Stimulated activated CD4-positive, alpha-beta T cell treated with anti-CD3 and anti-CD28 coated beads, Interleukin-12 subunit alpha, Interleukin-12 subunit beta, amount 100 ng/mL, for 24 hours (primary cell): ENCODE measurements around the gene SLC46A2.

Experiments
- DNase-seq, 2 experiments: peaks; one replicate each; pipeline ENCODE4 v3.0.0-alpha.2; 2020; ENCODE audit warnings: low read depth in 2 of 2

Gene SLC46A2

DNA sequence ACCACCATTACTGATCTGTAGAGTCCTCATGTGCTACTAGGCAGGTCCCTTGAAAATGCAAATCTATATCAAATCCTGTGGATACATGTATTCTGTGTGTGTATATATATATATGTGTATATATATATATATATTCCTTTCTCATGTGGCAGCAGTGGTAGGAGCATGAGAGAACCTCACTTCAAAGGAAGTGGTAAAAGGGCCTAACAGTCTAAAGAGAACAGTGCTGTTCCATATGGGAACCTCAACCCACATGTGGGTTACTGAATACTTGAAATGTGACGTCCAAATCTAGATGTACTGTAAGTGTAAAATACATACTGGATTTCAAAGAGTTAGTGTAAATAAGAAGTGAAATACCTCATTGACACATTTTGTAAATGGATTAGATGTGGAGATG, 5.4 kb downstream of the SLC46A2 start:
- no peak for DNase-seq

DNA sequence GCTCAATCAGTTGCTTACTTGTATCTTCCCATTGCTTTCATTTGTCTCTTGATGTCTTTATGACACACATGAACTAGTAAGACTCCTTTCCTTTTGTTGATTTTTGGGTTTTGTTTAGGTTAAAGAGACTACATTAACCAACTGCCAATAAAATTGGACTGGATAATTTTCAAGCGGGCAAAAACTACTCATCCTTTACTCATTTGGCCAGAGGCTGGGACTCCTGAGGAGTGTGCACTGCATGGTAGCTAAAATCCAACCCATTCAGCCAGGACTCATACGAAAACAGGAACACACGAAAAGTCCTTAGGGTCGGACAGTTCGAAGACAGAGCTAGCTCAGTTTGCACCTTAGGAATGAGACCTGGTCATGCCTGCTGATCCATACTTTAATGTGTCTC, 6.0 kb downstream of the SLC46A2 start:
- no peak for DNase-seq

DNA sequence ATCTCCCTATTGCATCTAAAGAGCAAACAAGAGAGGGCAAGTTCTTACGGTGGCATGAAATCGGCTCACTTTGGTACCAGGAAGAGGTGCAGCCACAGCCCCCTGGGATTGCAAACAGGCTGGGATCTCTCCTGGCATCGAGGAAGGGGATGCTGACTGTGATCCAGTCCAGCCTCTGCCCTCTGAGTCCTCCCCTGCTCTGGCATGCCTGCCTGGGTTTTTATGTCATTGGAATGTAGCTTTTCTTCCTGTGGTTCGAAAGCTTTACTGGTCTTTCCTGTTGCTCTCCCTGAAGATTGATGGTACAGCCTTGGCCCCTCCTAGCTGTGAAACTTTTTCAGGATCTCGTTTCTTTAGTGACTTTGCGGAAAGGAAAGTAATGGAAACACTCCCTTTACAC, 6.6 kb downstream of the SLC46A2 start:
- DNase-seq = no peak

DNA sequence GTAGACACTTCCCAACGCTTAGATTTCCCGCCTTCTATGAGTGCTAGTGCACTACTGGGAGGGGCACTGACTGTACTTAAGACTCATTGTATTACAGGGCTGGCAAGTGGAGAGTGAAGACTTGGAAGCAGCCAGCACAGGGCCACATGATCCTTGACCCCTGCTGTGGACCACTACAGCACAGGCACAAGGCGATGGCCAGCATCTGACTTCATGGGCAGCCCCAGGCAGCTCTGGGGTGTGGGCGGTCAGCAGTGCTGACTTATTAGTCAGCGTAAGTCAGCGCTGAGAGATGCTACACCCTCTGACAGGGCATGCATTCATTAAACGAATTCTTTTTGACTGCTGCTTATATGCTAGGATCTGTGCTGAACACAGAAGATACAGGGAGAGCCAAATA, 9.3 kb downstream of the SLC46A2 start:
- DNase-seq = no peak

DNA sequence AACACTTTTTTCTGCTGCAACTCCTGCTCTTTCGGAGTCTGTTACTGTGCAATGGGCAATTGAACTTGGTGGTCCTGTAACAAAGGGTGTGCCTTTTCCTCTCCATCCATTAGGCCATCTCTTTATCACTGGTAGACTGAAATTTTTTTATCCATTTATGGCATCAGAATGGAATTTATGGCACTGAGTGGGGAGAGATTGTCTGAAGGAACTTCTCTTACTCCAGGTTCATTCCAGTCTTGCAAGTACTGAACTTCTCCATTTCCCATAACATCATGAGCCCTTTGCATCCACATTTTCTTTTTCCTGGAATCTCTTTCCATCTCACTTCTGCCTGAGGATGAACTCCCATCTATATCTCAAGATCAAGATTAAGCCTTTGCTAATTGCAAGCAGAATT, 10.0 kb downstream of the SLC46A2 start:
- no peak for DNase-seq

DNA sequence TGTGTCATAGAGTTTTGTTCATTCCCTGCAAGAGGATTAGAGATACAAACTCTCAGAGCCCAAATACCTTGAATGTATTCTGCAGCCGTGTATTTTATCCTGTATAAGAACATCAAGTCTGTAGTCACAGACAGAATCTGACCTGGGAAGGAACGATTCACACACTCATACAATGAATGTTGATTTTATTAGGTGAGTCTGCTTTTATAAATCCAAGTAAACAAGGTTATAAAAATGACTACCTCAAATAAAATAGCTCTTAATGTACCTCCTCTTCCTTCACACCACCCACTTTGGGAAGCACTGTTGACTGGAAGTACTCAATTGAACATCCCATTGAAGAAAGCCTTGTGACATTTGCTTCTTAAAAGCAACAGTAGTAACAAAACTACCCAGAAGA, 11.9 kb downstream of the SLC46A2 start:
- DNase-seq = no peak

DNA sequence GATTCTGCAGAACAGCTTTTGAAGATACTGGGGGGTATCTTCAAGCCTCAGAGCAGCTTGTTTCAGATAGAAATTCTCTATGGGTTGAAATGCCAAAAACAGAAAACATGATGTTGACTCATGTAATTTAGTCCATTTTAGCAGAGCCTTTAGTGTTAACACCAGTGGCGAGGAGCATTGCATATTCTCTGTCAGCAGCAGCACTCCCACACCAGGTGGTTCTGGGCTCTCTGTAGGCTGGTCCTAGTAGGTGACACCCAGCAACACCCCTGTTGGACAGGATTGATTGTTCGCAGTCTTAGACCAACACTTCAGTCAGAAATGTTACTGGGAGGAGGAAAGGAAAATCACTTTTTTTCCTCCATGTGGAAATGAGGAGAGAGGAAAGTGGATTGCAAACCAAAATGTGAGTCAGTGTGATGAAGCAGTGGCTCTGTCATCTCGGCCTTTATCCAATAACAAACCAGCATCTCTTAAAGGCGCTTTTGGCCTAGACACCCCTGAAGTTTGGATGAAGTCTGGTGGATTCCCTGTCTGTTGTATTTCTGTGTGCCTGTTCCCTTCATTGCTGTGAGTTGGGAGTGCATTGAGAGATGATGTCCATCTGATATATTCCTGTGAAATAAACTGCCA, 16.8 kb downstream of the SLC46A2 start:
- no peak for DNase-seq

DNA sequence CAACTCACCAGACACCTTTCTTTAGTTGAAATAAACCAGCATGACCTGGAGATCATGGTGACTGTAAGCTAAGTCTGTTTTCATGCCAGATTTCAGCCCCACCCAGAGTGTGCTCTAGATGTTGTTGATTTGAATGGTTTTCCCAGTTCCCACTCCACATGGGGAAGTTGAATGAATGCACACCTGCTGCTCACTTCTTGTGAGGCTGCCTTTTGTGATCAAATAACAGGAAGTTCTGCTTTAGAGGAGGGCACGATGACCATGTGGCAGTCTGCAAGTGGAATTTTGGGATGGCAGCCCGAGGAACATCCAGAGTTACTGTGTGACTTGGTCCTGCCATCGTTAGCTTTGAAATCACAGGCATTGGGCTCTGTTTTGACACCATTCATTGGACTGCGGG, 18.7 kb downstream of the SLC46A2 start:
- no peak for DNase-seq

DNA sequence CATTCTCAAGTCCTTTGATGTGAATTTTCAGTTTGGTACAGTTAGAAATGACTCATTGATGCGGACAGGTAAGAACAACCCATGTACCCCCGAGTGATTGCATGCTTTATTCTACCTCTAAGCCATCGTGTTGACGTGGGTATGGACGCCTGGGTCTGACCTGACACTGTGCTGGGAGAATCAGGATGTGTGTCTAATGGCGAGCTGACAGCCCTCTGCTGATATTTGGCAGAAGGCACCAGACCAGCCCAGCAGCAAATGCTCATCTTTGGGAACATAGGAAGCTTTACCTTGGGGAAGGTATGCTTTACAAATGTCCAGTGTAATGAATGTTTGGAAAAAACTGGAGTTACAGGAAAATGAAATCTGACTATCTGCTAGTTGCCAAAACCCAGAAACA, 20.1 kb downstream of the SLC46A2 start:
- no peak for DNase-seq

DNA sequence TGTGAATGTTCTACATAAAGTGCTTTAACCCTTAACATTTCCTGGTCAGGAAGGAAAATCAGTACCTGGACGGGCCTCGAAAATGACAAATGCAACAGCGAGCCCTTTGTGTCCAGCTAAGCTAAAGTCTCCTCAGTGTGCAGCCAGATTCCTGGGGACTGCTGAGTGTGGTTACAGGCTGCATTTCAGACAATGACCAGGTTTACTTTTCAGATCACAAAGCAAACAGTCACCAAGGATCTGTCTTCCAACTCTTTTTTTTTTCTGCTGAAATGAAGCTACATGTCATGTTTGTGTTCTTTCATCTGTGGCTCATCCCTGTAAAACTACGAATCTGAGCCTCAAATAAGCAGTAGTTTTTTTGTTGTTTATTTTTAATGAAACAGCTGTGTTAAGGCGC, 20.8 kb downstream of the SLC46A2 start:
- DNase-seq = no peak

DNA sequence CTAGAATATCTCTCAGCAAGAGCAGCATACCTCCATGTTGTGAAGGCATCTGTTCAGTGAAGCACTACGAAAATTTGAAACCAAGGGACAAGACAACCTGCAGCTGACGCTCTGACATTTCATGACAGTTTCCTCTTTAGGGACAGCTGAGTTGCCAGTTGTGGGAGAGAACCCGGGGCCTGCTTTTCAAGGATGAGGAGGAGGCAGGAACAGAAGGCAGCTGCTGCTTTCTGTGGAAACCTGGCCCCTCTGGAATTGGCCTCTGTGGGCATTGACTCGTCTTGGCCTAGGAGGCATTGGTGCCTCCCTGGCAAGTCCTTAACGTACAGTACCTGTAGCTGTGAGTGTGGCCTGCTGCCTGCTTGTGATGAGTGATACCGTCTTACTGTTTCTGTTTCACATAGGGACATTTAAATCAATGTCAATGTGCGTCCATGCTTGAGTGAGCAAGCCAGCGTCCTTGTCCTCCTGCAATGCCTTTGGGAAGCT, 21.6 kb downstream of the SLC46A2 start:
- DNase-seq = no peak

DNA sequence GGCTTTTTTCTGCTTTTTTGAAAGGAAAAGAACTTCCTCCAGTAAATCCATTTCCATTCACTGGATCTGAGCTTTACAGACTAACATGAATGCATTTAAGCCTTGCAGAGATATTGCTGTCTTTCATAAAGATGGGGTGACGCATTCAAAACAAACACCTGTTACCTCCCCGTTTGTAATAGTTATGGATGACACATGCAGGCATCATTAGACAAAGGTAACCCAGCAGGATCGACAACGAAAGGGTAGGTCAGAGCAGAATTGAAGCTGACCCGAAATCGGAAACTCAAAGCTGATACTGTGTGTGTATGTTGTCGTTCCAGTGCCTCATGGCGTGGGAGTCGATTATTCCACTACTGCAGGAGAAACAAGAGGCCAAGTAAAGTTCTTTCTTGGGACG, 22.2 kb downstream of the SLC46A2 start:
- DNase-seq = no peak

DNA sequence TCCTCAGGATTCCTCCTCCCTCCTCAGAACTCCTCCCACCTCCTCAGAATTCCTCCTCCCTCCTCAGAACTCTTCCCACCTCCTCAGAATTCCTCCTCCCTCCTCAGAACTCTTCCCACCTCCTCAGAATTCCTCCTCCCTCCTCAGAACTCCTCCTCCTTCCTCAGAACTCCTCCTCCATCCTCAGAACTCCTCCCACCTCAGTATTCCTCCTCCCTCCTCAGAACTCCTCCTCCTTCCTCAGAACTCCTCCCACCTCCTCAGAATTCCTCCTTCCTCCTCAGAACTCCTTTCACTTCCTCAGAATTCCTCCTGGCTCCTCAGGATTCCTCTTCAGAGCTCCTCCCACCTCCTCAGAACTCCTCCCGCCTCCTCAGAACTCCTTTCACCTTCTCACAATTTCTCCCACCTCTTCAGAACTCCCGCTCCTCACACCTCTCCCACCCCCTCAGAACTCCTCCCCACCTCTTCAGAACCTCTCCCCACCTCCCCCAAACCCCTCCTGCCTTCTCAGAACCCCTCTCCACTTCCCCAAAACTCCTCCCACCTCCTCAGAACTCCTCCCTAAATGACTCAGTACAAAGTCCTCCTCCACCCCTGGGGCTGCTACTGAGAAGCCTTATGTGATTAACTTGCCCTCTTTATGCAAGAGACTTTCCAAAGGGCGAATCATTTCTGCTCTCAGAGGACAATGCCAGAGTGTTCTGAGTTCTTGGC, 23.2 kb downstream of the SLC46A2 start:
- DNase-seq = peak in 1 of 2 experiments; percentile 18

DNA sequence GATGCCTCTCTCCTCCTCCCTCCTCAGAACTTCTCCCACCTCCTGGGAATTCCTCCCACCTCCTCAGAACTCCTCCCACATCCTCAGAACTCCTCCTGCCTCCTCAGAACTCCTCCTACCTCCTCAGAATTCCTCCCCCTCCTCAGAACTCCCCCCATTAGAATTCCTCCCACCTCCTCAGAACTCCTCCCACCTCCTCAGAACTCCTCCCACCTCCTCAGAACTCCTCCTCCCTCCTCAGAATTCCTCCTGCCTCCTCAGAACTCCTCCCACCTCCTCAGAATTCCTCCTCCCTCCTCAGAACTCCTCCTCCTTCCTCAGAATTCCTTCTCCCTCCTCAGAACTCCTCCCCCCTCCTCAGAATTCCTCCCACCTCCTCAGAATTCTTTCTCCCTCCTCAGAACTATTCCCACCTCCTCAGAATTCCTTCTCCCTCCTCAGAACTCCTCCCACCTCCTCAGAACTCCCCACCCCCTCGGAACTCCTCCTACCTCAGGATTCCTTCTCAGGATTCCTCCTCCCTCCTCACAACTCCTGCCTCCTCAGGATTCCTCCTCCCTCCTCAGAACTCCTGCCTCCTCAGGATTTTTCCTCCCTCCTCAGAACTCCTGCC, 23.9 kb downstream of the SLC46A2 start:
- DNase-seq = no peak

DNA sequence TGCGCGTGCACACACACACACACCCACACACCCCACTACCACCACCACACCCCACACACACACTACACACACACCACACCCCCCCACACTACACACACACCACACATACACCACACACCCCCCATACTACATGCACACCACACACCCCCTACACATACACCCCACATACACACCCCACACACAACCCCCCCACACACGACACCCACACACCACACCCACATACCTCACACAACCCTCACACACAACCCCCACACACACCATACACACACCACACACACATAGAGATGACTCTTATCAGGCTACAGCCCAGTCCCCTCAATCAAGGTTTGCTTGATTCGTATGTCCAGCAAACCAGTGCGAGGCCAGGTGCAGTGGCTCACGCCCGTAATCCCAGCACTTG, 25.7 kb downstream of the SLC46A2 start:
- no peak for DNase-seq

DNA sequence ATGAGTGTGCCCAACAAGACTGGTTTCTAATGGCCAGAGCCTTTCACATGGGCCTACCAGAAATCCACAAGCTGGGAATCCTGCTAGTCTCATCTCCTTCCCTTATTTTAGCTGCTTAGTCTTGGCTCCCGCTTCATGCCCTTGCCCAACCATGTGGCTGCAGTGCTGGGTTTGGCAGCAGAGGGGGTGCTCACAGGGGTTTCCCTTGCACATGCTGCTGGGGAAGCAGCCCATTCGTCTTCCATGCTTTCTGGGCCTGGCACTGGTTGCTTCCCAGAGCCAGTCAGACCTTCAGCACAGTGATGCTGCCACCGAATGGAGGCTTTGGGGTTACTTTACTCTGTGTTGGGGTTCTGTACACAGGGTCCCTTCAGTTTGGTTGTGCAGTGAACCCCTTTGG, 26.3 kb downstream of the SLC46A2 start:
- DNase-seq = no peak

DNA sequence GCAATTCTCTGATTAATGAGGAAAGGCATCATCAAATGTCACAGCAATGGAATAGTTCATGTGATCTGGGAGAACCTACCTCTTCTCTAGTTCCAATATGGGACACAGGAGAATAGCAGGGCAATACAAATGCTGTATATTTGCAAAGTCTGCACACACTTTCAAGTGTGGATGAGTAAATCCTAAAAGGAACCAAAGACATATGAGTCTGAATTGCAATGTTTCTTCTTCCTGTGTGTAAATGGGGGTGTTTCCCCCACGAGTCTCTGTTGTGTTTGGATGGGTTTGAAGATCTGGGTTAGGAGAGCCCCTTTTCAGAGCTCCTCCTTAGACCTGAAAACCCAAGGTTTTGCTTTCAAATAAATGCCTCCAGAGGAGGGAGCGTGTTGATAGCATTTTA, 26.9 kb downstream of the SLC46A2 start:
- no peak for DNase-seq

DNA sequence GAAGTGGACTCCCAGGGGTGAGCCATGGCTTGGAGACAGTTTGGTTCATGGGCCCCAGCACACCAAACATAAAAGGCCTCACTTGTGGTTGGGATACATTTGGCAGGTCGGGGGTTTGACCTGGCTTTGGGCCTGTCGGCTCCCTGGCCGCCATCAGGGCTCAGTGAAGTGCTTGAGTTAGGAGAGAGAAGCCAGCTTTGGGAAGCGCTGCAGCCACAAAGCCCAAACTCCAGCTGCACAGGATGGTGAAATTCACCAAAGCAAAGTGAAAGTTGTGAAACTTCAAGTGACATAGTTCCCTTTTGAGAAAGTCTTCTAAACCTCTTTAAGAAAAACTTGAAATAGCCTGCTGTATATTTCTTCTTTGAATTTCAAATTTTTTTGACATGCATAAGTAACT, 27.5 kb downstream of the SLC46A2 start:
- no peak for DNase-seq

DNA sequence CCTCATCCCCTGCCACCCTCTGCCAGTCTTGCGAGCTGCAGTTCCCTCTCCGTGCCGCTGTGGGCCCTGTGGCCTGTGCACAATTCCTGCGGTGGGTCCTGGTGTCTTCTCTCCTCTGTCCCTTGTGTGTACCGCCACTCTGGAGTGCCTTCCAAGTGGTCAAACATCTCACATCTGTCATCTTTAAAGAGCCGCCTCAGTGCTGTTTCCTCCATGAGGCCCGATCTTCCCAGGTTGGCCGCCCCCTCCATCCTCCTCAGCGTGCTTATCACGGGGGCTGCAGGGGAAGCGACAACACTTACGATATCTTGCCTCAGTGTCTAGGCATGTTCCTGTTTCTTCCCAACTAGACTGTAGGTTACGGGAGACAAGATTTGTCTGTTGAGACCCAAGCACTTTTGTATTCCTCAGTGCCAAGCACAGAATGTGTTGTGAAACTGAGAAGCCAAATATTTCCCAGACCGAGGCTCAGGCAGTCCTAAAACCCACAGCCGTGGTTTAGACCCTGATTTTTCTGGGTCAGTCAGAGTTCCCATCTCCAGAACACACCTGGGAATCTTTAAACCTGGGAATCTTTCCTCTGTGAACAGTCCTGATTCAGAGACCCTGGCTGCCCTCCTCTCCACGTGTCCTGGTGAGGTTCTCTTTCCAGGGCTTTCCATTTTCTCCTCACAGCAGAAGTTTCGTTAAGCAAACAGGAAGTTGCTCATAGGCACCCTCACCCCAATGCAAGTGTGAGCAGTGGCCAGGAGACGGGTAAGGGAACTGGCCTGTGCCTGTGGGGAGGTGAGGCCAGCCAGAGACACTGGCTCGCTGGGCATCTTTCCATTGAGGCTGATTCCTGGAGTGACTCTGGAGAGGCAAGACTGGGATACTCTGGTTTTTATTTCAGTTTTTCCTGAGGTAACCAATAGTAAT, 28.8 kb downstream of the SLC46A2 start:
- no peak for DNase-seq

DNA sequence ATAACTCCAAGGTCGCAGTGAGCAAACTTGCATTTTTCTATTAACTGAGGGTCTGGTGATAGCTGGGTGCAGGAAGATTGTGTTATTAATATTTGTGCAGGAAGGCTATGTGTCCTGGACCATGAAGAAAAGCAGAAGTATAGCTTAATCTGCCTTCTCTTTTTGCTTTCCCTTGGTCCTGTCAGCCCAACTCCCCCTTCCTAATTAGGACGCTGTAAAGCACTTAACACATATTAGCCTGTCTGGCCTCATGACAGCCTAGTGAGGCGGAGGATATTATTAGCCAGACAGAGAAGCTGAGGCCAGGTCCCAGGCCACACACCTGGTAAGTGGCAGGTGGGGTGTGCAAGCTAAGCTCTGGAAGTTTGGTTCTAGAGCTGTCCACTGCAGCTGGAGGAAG, 29.5 kb downstream of the SLC46A2 start:
- DNase-seq = no peak

DNA sequence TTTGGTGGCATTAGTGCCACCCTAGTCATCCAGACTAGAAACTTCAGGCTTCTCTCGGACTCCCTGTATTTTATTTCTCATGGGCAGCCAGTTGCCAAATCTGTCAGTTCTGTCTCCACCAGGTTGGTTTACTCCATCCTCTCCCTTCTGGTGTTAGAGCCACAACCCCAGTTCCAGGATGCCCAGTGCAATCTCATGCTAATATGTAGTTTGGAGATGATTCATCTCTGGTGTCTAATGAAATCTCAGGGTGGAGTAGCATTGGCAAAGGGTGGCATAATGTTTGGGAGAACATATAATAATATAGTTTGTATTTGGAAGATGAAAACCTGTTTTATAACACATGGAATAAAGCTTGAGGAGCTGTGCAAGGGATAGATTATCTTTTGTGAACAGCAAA, 30.2 kb downstream of the SLC46A2 start:
- no peak for DNase-seq

DNA sequence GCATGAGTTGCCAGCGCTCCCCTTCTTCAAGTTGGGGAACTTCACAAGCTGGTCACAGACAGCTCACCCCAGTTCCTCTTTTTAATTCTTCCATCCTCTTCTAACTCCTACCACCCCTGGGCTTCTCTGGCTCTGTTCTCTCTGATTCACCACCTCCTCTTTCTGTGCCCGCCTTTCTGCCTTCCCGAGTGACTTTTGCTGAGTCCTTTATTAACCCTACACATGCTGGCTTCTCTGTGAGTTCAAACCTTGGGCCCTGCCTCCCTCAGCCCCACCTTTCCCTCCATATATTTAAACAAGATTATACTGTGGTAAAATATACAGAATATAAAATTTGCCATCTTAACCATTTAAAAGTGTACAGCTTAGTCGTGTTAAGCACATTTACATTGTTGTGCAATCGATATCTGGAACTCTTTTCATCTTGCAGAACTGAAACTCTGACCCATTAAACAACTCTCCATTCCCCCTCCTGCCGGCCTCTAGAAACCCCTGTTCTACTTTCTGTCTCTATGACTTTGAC, 32.0 kb downstream of the SLC46A2 start:
- DNase-seq = no peak
